Trophoblast cell (in vitro differentiated cells and primary cell): Measurements from ENCODE around the gene ULK4.

ENCODE experiments used
- DNase-seq, 2 donors: peaks; one replicate each; pipeline ENCODE4 v3.0.0-alpha.2; 2016
- H2AFZ ChIP-seq: 2 replicates; pipeline ENCODE4 v1.6.1; 2013; ENCODE audit warnings: low read length, moderate library complexity, mild to moderate bottlenecking; ENCODE audit not compliant: insufficient read depth, poor library complexity
- H2AK5ac ChIP-seq: 2 replicates; pipeline ENCODE4 v1.6.1; 2013; ENCODE audit warnings: mild to moderate bottlenecking, low read length
- H2BK120ac ChIP-seq: 2 replicates; pipeline ENCODE4 v1.6.1; 2013; ENCODE audit warnings: low read length, mild to moderate bottlenecking, moderate library complexity; ENCODE audit not compliant: insufficient read depth, poor library complexity
- H2BK12ac ChIP-seq: 2 replicates; pipeline ENCODE4 v1.6.1; 2013; ENCODE audit warnings: mild to moderate bottlenecking, low read length, moderate library complexity
- H2BK5ac ChIP-seq: 2 replicates; pipeline ENCODE4 v1.6.1; 2013; ENCODE audit warnings: low read length, low read depth, moderate library complexity, mild to moderate bottlenecking; ENCODE audit not compliant: poor library complexity
- H3K14ac ChIP-seq: 2 replicates; pipeline ENCODE4 v1.6.1; 2013; ENCODE audit warnings: mild to moderate bottlenecking, low read length
- H3K18ac ChIP-seq: 2 replicates; pipeline ENCODE4 v1.6.1; 2013; ENCODE audit warnings: mild to moderate bottlenecking, low read length
- H3K23ac ChIP-seq: 2 replicates; pipeline ENCODE4 v1.6.1; 2013; ENCODE audit warnings: low read length
- H3K27ac ChIP-seq: 2 replicates; pipeline ENCODE4 v1.5.1; 2013; ENCODE audit warnings: low read depth, mild to moderate bottlenecking, inconsistent platforms, low read length, moderate library complexity
- H3K27me3 ChIP-seq: 2 replicates; pipeline ENCODE4 v1.6.1; 2013; ENCODE audit warnings: inconsistent platforms, mild to moderate bottlenecking, low read length, moderate library complexity; ENCODE audit not compliant: insufficient read depth
- H3K36me3 ChIP-seq, 2 experiments: 1 replicate in 1 of 2; 2 replicates in 1 of 2; pipeline ENCODE4 v1.6.1; 2013; ENCODE audit warnings: low read length in 2 of 2, mild to moderate bottlenecking in 2 of 2, moderate library complexity in 1 of 2; ENCODE audit not compliant: insufficient read depth in 2 of 2, control insufficient read depth in 1 of 2
- H3K4ac ChIP-seq: 2 replicates; pipeline ENCODE4 v1.6.1; 2013; ENCODE audit warnings: low read depth, mild to moderate bottlenecking, low read length, moderate library complexity
- H3K4me1 ChIP-seq, 2 experiments: 1 replicate in 1 of 2; 2 replicates in 1 of 2; pipeline ENCODE4 v1.6.1; 2013; ENCODE audit warnings: low read length in 2 of 2, mild to moderate bottlenecking in 2 of 2, moderate library complexity in 1 of 2; ENCODE audit not compliant: insufficient read depth in 2 of 2, control insufficient read depth in 1 of 2
- H3K4me2 ChIP-seq: 2 replicates; pipeline ENCODE4 v1.6.1; 2013; ENCODE audit warnings: inconsistent platforms, mild to moderate bottlenecking, low read length, moderate library complexity
- H3K4me3 ChIP-seq: 2 replicates; pipeline ENCODE4 v1.5.1; 2013; ENCODE audit warnings: mild to moderate bottlenecking, low read depth, low read length, inconsistent platforms
- H3K79me1 ChIP-seq: one replicate; pipeline ENCODE4 v1.6.1; 2013; ENCODE audit warnings: low read length
- H3K79me2 ChIP-seq: 2 replicates; pipeline ENCODE4 v1.6.1; 2013; ENCODE audit warnings: low read length, mild to moderate bottlenecking; ENCODE audit not compliant: control insufficient read depth, insufficient read depth, poor library complexity
- H3K9ac ChIP-seq: 2 replicates; pipeline ENCODE4 v1.6.1; 2013; ENCODE audit warnings: mild to moderate bottlenecking, low read length
- H3K9me3 ChIP-seq: 2 replicates; pipeline ENCODE4 v1.6.1; 2013; ENCODE audit warnings: low read depth, mild to moderate bottlenecking, control low read depth, inconsistent platforms, low read length; ENCODE audit not compliant: insufficient read depth
- H4K12ac ChIP-seq: 2 replicates; pipeline ENCODE4 v1.6.1; 2013; ENCODE audit warnings: low read depth, mild to moderate bottlenecking, low read length, moderate library complexity
- H4K8ac ChIP-seq: 2 replicates; pipeline ENCODE4 v1.6.1; 2013; ENCODE audit warnings: low read depth, mild to moderate bottlenecking, low read length, moderate library complexity
- H4K91ac ChIP-seq: one replicate; pipeline ENCODE4 v1.6.1; 2013; ENCODE audit warnings: low read depth, mild to moderate bottlenecking, low read length, moderate library complexity
- WGBS: extraction: QIAGEN DNeasy Blood & Tissue Kit; methylation state at CpG from one replicate; pipeline ENCODE4 v1.1.7; 2013; ENCODE audit warnings: missing lambda C conversion rate; ENCODE audit not compliant: insufficient read length, insufficient coverage; ENCODE audit errors: extremely low coverage; 5-methylcytosine and 5-hydroxymethylcytosine counted together

ULK4 gene

GRCh38 chr3:41638381-41638780 is 323.5 kb downstream of the ULK4 start:
- no peak overlapping the region for H3K18ac ChIP-seq
- no peaks in the 10 kb centered on the region for H3K36me3 ChIP-seq
- H3K9me3 ChIP-seq: no peaks in the 10 kb centered on the region
- no peak overlapping the region for H3K23ac ChIP-seq
- no peak overlapping the region for H2AFZ ChIP-seq
- DNase-seq: no peak
- H4K12ac ChIP-seq: no peak overlapping the region
- no peak overlapping the region for H4K91ac ChIP-seq
- H2BK5ac ChIP-seq: no peak overlapping the region
- no peak overlapping the region for H3K9ac ChIP-seq
- no peak overlapping the region for H3K27ac ChIP-seq
- H2BK12ac ChIP-seq: no peak overlapping the region
- H3K4ac ChIP-seq: no peak overlapping the region
- no peak overlapping the region for H2BK120ac ChIP-seq
- WGBS: no CpG with 5 or more reads among the region's 2 CpGs
- H2AK5ac ChIP-seq: no peak overlapping the region
- H3K4me1 ChIP-seq: peaks cover 0 to 2% of the 10 kb centered on the region in 2 experiments
- no peak overlapping the region for H3K4me2 ChIP-seq
- H3K27me3 ChIP-seq: no peaks in the 10 kb centered on the region
- H4K8ac ChIP-seq: no peak overlapping the region
- no peak overlapping the region for H3K4me3 ChIP-seq
- no peaks in the 10 kb centered on the region for H3K79me1 ChIP-seq
- H3K14ac ChIP-seq: no peak overlapping the region
- no peaks in the 10 kb centered on the region for H3K79me2 ChIP-seq

- H3K23ac ChIP-seq: no peak overlapping the region
- DNase-seq: no peak
- no peaks in the 10 kb centered on the region for H3K9me3 ChIP-seq
- H3K27me3 ChIP-seq: no peaks in the 10 kb centered on the region
- H3K4me2 ChIP-seq: no peak overlapping the region
- no peak overlapping the region for H4K12ac ChIP-seq
- H3K79me2 ChIP-seq: no peaks in the 10 kb centered on the region
- H3K4ac ChIP-seq: no peak overlapping the region
- H4K8ac ChIP-seq: no peak overlapping the region
- H2BK12ac ChIP-seq: no peak overlapping the region
- no peaks in the 10 kb centered on the region for H3K79me1 ChIP-seq
- no peak overlapping the region for H2AFZ ChIP-seq
- H3K4me3 ChIP-seq: no peak overlapping the region
- no peak overlapping the region for H3K14ac ChIP-seq
- H2AK5ac ChIP-seq: no peak overlapping the region
- no peaks in the 10 kb centered on the region for H3K4me1 ChIP-seq
- no peak overlapping the region for H3K18ac ChIP-seq
- no peak overlapping the region for H2BK120ac ChIP-seq
- no peak overlapping the region for H2BK5ac ChIP-seq
- H3K27ac ChIP-seq: no peak overlapping the region
- no peak overlapping the region for H3K9ac ChIP-seq
- H4K91ac ChIP-seq: no peak overlapping the region
- H3K36me3 ChIP-seq: no peaks in the 10 kb centered on the region
Observed at GRCh38 chr3:41632700-41633099, 329.2 kb downstream of the ULK4 start.

- no peak overlapping the region for H2BK12ac ChIP-seq
- no peak overlapping the region for H3K27ac ChIP-seq
- H2AFZ ChIP-seq: no peak overlapping the region
- no peak overlapping the region for H3K14ac ChIP-seq
- no peak overlapping the region for H2AK5ac ChIP-seq
- H3K9ac ChIP-seq: no peak overlapping the region
- H3K4ac ChIP-seq: no peak overlapping the region
- H3K4me3 ChIP-seq: no peak overlapping the region
- H2BK5ac ChIP-seq: no peak overlapping the region
- H3K36me3 ChIP-seq: no peaks in the 10 kb centered on the region
- H3K4me1 ChIP-seq: no peaks in the 10 kb centered on the region
- no peak overlapping the region for H3K4me2 ChIP-seq
- no peaks in the 10 kb centered on the region for H3K27me3 ChIP-seq
- no peak overlapping the region for H2BK120ac ChIP-seq
- no peak overlapping the region for H3K18ac ChIP-seq
- no peaks in the 10 kb centered on the region for H3K79me1 ChIP-seq
- no peaks in the 10 kb centered on the region for H3K9me3 ChIP-seq
- no peak overlapping the region for H3K23ac ChIP-seq
- H4K91ac ChIP-seq: no peak overlapping the region
- DNase-seq: no peak
- H3K79me2 ChIP-seq: no peaks in the 10 kb centered on the region
- no peak overlapping the region for H4K12ac ChIP-seq
- no peak overlapping the region for H4K8ac ChIP-seq
Observed at GRCh38 chr3:41630708-41631107, 331.2 kb downstream of the ULK4 start.

DNA sequence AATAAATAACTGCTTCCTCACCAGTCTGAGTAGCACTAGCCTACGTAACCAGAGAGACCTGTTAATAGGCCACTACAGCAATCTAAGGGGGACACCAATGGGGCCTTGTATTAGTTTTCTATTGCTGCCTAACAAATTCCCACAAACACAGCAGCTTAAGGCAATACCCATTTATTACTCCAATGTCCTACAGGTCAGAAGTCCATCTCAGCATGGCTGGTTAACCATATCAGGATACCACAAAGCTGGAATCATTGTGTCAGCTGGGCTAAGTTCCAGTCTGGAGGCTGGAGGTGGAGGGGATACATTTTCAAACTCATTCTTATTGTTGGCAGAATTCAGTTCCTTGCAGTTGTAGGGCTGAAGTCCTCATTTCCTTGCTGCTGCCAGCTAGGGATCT is 331.9 kb downstream of the ULK4 start:
- no peak overlapping the region for H3K23ac ChIP-seq
- H2AFZ ChIP-seq: no peak overlapping the region
- no peak overlapping the region for H3K4me2 ChIP-seq
- no peaks in the 10 kb centered on the region for H3K27me3 ChIP-seq
- no peak overlapping the region for H2BK12ac ChIP-seq
- H3K27ac ChIP-seq: no peak overlapping the region
- H2BK120ac ChIP-seq: no peak overlapping the region
- H4K8ac ChIP-seq: no peak overlapping the region
- no peak overlapping the region for H3K9ac ChIP-seq
- no peak overlapping the region for H2BK5ac ChIP-seq
- no peaks in the 10 kb centered on the region for H3K79me1 ChIP-seq
- H3K14ac ChIP-seq: no peak overlapping the region
- H3K4ac ChIP-seq: no peak overlapping the region
- H3K18ac ChIP-seq: no peak overlapping the region
- no peaks in the 10 kb centered on the region for H3K9me3 ChIP-seq
- no peaks in the 10 kb centered on the region for H3K79me2 ChIP-seq
- no peak overlapping the region for H4K12ac ChIP-seq
- H4K91ac ChIP-seq: no peak overlapping the region
- WGBS: no CpG with 5 or more reads among the region's 1 CpG
- H3K36me3 ChIP-seq: no peaks in the 10 kb centered on the region
- no peak overlapping the region for H2AK5ac ChIP-seq
- no peaks in the 10 kb centered on the region for H3K4me1 ChIP-seq
- no peak overlapping the region for H3K4me3 ChIP-seq
- no peak for DNase-seq

GRCh38 chr3:41629072-41629471 is 332.8 kb downstream of the ULK4 start:
- Histone ChIP-seq H2AK5ac (no peak overlapping the region), H3K9me3 (no peaks in the 10 kb centered on the region), H3K18ac (no peak overlapping the region), H3K36me3 (no peaks in the 10 kb centered on the region), H2AFZ (no peak overlapping the region), H4K12ac (no peak overlapping the region), H3K4me2 (no peak overlapping the region), H2BK12ac (no peak overlapping the region), H3K4me1 (no peaks in the 10 kb centered on the region), H3K79me1 (no peaks in the 10 kb centered on the region), H3K14ac (no peak overlapping the region), H2BK5ac (no peak overlapping the region), H4K8ac (no peak overlapping the region), H3K27me3 (no peaks in the 10 kb centered on the region), H2BK120ac (no peak overlapping the region), H3K4me3 (no peak overlapping the region), H4K91ac (no peak overlapping the region), H3K79me2 (no peaks in the 10 kb centered on the region), H3K23ac (no peak overlapping the region), H3K4ac (no peak overlapping the region), H3K9ac (no peak overlapping the region), H3K27ac (no peak overlapping the region)
- no CpG with 5 or more reads among the region's 4 CpGs for WGBS
- DNase-seq: no peak
